Mucosa of gallbladder (tissue), 1 donor: ENCODE data around the gene EFL1. TPM values are rescaled to one million over a fixed set of nuclear protein-coding genes. Genes with fewer than 3 reads are reported as not detected.
A peak's percentile ranks its signal among the peaks of the same experiment; 100 is the strongest.

Source experiments
- DNase-seq: peaks from one replicate; pipeline ENCODE4 v3.0.0-alpha.2; 2020; ENCODE audit warnings: low spot score
- total RNA-seq: library from RNA; stranded (reverse); gene quantifications from one replicate; pipeline ENCODE4 v1.2.1, GENCODE V29; 2021
- donor health status: DM: no; HTN: no; CAD: no.

Gene EFL1
- total RNA-seq, 1 donor from 2014 or later, result 22.9 TPM

DNA sequence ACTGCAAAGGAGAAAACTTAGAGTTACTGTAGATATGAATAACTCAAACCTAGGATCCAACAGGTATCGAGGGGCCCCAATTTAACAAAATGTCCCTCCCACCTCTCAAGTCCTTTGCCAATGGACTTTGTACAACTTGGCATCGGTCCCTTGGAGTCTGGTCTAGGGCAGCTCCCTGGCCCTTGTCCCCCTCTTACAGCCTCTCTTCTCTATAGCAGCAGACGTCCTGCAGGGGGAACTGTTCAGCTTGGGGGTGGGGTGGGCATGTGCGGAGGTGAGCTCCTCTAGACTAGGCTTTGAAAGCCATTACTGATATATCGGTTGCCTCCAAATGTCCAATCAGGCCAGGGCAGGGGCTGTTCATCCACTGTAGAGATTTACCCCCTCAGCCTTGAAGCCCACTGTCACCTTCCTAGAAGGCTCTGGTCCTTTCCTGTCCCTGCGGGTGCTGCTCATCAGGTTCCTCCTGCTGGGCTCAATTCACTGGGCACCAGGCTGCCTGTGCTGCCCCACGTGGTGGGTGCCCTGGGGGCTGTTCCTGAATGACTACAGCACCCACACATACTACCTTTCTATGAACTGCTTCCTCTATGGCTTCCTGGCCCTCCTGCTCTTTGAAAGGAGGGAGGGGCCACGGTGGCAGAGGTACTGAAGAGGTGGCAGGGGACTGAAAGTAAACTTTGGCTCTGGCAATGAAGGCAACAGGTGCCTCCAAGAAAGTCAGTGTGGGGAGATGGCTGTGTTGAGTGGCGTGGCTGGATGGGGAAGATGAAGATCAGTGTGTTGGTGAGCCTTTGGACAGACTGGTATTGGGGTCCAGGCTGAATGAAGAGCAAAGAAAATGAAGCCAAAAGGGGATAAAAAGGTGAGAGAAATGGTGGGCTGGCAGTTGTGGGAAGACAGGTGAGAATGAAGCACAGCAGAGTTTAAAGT, 137.9 kb downstream of the EFL1 start:
- DNase-seq, result peak; percentile 34

GRCh38 chr15:82122746-82123400, 139.7 kb downstream of the EFL1 start:
- peak; percentile 77 for DNase-seq

DNA sequence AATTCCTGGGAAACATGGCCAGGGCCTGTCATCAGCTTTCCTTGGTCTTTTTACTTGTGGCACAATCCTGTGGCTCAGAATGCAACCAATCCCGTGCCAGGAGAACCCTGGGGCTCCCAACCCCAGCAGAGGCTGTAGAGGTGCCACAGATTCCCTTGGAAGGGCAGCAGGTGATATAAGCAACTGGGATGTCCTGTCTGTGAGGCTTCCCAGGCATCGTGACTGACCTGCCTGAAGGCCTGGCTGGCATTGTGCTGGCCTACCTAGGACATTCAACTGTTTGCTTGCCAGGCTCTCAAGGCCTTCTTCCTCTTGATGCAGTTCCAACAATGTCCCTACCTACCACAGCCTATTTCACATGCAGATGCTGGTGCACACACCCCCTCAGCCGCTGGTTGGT, 144.5 kb downstream of the EFL1 start:
- no peak for DNase-seq

- DNase-seq, result no peak
These were observed 145.2 kb downstream of the EFL1 start for GRCh38 chr15:82117296-82117695.

- no peak for DNase-seq
These were observed 147.9 kb downstream of the EFL1 start for GRCh38 chr15:82114660-82115059.

- DNase-seq, result no peak
These were observed 149.3 kb downstream of the EFL1 start for GRCh38 chr15:82113106-82113715.

DNA sequence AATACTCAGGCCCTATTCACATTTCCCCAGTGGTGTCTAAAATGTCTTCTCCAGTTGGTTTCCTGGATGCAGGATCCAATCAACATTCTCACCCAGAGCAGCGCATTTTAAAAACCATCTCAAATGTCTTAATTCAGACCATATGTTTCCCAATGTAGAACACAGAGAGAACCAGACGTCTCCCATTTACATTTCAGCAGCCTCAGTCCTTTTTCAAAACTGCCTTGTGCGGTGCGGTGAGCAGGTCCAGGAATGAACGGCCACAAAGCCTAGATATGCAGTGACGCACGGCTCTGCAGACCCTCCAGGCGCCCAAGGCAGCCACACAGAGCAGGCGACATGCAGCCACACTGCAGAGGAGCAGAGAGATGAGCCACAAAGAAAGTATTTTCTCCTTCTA, 150.6 kb downstream of the EFL1 start:
- no peak for DNase-seq

DNA sequence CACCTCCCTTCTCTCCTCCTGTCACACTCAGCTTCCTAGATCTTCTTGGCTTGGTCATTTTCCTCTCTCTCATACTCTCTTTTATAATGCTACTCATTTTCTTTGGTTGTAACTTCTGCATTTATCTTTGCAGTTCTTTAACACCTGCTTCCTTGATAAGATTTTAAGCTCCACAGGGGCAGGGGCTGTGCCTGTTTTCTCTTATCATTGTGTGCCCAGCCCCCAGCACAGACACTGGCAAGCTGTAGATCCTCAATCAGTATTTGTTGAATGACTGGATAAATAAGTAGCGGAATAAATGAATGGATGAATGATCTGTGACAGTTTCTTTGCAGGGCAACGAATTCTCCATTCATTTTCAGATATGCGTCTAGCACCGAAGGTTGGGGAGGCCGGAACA, 152.4 kb downstream of the EFL1 start:
- no peak for DNase-seq

- DNase-seq, result peak; percentile 73
These were observed 153.9 kb downstream of the EFL1 start for GRCh38 chr15:82108489-82109078.

DNA sequence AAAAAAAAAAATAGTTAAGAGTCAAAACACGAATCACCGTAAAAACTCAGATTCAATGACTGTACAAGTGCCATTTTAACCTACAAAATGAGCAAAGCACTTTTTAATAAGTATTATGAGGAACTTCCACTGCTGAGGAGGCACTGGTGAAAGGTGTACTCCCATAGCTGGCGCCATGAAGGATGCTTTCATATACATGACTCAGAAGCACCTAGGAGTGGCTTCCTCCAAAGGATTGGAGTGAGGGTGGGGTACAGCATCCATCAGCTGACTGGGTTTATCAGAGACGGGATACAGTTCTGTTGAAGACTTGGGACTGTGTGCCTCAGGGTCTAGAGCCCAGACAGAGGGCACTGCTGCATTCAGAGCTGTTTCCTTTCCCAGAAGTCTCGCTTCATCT, 155.9 kb downstream of the EFL1 start:
- no peak for DNase-seq

DNA sequence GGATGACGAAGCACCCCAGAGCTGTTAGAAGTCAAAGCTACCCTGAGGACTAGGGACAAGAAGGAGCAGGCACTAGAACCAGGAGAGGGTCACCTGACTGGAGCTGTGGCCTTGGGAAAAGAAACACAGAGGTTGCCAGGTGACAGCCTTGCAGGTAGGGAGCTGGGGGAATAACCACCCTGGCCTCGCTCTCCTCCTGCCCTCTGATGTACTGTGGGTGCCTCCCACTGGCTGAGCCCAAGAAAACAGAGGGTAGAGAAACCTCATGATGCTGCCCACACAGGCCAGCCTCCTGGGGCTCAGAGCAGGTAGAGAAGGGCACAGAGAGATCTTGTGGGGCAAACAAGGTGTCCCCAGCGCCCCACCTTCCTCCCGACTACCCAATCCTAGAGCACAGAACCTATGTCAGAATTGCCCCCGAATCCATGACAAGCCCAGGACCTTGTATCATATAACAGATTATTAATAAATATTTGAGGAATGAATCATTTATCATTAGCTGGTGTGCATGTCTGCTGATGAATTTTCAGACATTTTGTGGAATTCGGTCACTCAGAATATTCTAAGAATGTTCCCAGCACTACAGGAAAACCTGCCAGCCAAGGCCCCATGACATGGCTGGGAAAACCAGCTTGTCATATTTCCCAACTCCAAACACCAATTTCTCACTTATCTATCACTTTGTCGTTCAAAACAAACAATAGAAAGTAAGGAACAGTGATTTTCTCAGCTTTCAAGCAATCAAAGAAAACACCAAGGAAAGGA, 156.9 kb downstream of the EFL1 start:
- no peak for DNase-seq

GRCh38 chr15:82103468-82103867, 159.1 kb downstream of the EFL1 start:
- DNase-seq, result no peak

DNA sequence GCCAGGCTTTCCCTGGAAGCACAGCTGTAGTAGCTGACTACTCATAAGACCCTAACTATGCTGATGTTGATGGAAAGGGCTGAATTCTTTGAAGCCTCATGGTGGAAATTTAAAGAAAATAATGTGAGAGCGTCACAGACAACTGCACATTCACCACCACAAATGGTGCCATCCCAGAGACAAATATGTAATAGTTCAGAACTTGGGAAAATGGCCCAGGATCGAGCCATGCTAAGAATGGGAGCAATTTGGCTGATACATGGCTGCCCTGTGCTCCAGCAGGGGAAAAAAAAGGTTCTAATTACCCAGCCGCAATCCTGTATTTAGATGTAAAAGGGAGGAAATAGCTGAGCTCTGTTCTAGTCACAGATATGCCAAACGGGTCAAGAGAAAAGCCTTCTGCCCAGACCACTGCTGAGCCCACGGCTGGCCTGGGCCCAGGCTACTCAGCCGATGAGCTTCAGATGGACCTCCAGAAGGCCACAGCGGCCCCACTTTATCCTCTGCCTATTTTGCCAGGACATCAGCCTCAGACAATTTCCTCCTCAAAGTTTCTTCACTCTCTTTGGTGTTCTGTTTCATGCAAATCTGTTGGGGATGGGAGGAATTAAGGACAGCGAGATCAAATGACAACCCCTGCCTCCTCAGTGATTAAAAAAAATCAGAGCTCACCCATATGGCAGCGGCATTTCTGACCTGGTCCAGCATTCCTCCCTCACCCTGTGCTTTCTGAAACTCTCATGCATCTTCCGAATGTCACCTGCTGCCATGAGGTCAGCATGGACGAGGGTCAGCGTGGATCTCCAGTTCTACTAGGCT, 162.2 kb downstream of the EFL1 start:
- DNase-seq, result no peak

- DNase-seq, result no peak
These were observed 163.9 kb downstream of the EFL1 start for GRCh38 chr15:82098674-82099073.

DNA sequence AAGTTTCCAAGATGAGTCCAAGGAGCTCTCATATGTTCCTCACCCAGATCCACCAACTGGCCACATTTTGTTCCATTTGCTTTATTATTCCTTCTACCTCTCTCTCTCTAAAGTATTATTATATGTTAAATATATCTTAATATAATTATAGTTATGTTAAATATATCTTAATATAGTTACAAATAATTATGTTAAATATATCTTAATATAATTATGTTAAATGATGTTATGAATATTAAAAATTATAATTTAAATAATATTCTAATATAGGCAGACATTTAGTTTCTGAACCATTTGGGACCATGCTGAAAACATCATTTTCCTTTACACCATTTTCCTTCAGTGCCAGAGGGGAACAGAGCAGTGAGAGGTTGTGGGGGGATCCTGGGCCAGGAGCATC, 166.7 kb downstream of the EFL1 start:
- DNase-seq, result no peak

- no peak for DNase-seq
These were observed 168.7 kb downstream of the EFL1 start for GRCh38 chr15:82093774-82094211.

DNA sequence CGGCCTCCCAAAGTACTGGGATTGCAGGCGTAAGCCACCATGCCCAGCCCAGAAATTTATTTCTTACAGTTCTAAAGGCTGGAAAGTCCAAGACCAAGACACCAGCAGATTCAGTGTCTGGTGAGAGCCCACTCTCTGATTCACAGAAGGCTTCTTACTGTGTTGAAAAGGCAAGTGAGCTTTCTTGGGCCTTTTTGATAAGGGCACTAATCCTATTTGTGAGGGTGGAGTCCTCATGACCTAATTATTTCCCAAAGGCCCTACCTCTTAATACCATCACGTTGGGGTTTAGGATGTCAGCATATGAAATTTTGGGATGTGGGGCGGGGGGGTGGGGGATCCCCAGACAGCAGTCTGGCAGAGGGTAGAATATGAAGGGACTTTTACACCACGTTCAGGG, 169.2 kb downstream of the EFL1 start:
- no peak for DNase-seq

GRCh38 chr15:82091636-82092140, 170.8 kb downstream of the EFL1 start:
- no peak for DNase-seq

DNA sequence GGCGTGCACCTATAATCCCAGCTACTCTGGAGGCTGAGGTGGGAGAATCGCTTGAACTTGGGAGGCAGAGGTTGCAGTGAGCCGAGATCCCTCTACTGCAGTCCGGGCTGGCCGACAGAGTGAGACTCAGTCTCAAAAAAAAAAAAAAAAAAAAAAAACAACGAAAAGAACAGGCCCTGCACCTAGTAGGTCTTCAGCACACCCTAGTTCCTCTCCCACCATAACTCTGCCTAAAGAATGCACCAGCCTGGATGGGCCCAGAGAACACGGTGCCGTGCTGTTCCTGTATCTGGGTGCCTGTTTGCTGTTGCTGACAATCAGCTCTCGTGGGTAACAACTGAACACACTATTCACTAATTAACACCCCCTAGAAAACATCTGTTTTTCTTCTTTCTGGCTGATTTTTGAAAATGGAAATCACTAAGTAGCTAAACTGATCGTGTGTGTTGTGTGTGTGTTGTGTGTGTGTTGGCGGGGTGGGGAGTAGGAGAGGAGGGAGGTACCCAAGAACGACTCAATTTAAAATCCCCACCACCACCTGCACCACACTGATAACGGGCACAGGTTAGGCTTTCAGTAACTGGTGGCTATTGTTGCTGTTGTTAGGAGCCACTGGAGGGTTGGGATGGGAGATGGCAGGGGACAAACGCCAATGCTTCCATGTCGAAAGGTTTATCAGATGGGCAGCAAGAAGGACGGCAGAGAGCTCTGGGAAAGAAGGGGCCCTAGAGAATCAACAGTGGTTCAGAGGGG, 176.1 kb downstream of the EFL1 start:
- no peak for DNase-seq
